NCI-H2107 treated with DMSO at 0.1 percent for 48 hours (cell line): Measurements from ENCODE around the gene CRYM.
A peak's percentile ranks its signal among the peaks of the same experiment; 100 is the strongest.
"Not testable (repeated sequence)": the region's sequence is repeated elsewhere in the genome, so short reads cannot be mapped to it uniquely, and the experiment has no call there.

Experiments used
- DNase-seq: peaks from one replicate; lab custom pipeline; 2025; ENCODE audit not compliant: unreplicated experiment; lab: John Stamatoyannopoulos, UW

CRYM gene

DNA sequence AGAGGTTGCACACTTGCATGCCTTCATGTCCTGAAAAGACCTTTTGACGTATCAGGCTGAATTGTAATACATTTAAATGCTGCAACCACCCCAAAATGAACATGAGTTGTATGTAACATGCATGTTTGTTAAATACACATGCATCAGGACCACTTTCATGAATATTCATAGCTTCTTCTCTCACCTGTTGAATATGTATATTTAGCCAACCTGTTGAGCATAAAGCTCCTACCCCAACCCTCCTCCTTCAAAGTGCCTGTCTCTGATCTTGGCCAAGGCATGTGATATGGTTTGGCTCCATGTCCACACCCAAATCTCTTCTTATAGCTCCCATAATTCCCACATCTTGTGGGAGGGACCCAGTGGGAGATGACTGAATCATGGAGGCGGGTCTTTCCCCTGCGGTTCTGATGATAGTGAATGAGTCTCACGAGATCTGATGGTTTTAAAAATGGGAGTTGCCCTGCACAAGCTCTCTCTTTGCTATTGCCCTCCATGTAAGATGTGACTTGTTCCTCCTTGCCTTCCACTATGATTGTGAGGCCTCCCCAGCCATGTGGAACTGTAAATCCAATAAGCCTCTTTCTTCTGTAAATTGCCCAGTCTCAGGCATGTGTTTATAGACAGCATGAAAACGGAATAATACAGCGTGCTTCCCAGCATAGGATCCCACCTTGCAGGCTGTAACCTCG, 3.8 kb upstream of the CRYM start:
- DNase-seq, result no peak

DNA sequence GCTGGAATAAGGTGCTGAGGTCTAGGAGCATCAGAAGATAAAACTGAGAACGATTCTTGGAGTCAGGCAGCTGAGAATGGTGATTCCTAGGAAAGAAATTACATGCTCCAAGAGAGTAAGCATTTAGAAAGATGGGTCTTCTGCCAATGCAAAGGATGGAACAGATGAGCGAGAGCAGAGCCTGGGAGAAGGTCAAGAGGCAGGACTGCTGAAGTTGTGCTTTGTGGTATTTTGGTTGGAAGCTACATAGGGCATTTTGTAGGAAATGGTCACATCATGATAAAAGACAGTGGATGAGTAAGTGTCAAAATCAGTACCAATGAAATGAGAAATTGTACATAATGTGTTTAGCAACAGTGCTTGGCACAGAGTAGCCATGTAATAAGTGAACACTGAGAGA, 1.4 kb upstream of the CRYM start:
- DNase-seq, result no peak

DNA sequence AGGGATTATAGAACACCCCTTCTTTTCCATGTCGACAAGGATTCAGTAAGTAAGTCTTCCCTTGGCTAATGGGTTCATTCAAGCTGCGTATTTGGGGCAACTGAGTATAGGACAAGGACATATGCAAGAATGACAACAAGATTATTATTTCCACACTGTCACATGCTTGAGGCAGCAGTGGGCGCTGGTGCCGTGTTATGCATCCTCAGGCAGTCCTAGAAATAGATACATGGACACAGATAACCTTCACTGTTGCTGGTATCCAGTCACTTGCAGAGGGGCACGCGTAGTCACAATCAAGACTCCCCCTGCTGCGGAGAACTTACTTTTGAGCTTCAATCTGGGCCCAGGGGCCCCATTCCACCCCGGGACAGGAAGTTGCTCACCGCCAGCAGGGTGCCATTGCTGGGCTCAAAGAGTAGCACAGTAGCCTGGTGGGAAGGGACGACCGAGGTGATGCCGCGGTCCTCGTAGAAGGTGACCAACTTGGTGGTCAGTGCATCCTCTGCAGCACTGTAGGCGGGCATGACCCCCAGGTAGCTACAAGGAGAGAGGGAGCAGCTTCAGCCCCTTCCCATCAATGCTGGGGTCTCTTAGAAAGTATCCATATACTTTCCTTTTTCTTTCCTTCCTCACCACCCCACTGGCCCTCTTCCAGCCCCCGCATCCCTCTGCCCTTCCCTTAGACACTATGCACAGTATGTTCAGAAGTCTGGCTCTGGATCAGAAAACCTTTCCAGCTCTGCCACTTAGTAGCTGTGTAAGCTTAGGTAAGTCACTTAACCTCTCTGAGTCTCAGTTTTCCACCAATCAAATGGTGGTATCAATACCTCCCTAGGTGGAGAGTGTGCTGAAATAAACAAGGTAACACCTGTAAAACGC, 804 bp downstream of the CRYM start:
- DNase-seq, result no peak

DNA sequence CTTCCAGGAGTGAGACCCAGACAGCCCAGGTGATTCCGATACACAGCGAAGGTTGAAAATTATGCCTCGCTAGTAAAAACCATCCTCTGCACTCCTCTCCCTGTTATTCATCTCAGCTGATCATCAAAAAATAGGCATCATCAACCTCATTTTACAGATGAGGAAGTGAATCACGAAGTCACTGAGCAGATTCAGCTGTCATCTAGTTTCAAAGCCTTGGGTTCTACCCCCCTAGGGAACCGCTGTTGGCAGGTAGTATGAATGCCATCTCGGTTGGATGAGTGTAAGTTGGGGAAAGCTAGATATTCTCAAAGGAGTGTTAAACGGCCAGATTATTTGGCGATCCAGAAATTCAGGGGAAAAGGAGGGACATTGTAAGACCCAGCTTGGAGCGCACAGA, 2.0 kb downstream of the CRYM start:
- no peak for DNase-seq

DNA sequence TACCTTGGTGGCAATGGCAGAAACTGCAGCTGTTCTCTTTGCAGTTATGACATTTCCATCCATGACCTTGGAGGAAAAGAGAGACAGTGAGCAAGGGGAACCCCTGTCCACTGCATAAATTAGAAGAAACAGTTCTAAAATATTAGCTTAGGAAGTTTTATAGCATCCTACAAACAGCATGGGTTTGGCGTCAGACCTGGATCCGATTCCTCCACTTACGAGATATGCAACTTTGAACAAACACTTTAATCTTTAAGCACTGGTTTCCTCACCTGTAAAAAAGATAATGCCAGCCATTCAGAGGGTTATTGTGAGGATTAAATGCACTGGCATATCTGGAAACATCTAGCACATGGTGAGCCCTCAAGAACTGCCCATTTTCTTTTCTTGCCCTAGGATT, 2.6 kb downstream of the CRYM start:
- DNase-seq, result no peak

DNA sequence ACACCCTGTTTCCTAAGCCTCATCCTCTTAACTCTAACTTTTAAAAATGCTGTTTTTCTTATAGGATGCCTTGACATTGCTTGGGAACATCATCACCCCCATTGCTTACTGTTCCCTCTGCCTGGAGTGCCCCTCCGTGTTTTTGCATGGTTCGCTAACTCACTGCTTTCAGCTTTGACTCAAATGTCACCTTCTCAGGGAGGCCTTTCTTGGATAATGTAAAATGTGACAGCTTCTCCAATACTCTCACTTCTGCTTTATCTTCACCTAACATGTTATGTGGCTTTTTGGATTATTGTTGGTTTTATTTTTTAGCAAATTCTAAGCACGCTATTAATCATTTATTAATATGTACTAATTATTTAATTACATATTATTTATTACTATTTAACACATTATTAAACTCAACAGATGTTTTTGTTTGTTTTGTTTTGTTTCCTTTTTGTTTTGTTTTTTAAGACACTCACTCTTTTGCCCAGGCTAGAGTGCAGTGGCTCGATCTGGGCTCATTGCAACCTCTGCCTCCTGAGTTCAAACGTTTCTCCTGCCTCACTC, 3.8 kb downstream of the CRYM start:
- no peak for DNase-seq

DNA sequence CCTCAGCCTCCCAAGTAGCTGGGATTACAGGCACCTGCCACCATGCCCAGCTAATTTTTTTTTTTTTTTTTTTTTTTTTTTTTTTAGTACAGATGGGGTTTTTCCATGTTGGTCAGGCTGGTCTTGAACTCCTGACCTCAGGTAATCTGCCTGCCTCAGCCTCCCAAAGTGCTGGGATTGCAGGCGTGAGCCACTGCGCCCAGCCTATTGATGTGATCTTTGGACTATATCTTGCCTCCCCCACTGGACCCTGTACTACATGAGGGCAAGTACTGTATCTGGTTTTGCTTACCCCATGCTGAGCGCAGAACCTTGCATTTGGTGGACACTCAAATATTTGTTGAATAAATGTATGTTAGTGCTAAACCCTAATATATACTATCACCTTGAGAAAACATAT, 5.3 kb downstream of the CRYM start:
- not testable (repeated sequence) for DNase-seq

DNA sequence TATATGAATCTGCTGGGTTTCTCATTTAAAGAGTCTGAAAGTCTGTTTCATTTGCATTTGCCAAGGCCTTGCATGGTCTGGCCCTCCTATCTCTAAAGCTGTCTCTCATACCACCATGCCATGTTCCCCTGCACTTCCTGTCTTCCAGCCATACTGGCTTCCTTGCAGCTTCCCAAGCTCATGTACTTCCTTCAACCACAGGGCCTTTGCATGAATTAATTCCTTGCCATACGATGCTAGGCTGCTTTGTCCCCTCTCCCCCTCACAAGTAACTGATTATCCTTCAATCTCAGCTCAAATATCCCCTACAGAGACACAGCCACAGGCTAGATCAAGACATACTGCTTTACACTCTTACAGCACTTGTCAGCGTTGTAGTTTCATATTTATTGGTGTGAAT, 5.8 kb downstream of the CRYM start:
- no peak for DNase-seq

DNA sequence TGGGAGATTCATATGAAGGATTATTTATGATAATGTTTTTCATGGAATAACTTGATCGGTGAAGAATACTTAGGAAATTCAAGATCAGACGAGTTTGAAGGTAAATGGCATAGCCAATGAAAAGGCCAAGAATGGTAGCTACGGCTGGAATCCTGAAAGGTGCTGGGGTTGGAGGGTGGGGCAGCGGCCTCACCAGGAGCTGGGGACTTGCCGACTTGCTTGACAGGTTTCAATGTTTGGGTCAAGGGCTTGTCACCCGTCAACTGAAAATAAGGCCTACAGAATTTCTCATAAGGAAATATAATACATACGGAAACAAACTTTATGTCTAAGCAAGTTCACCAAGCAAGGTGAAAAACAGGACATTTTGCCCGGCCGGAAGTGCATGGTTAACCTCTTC, 9.9 kb downstream of the CRYM start:
- no peak for DNase-seq

DNA sequence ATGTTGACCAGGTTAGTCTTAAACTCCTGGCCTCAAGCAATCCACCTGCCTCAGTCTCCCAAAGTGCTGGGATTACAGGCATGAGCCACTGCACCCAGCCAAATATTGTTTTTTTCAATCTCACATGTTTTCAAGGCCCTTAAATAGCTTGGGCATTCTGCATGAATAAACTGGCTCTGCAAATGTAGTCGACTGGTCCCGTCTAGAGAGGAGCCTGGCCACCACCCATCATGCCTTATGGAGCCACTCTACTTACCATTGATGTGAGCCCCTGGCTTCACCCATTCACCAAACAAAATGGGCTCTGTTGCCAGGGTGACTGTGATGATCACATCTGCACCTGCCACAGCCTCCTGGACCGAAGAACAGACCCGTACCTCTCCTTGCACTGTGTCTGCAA, 10.8 kb downstream of the CRYM start:
- no peak for DNase-seq

DNA sequence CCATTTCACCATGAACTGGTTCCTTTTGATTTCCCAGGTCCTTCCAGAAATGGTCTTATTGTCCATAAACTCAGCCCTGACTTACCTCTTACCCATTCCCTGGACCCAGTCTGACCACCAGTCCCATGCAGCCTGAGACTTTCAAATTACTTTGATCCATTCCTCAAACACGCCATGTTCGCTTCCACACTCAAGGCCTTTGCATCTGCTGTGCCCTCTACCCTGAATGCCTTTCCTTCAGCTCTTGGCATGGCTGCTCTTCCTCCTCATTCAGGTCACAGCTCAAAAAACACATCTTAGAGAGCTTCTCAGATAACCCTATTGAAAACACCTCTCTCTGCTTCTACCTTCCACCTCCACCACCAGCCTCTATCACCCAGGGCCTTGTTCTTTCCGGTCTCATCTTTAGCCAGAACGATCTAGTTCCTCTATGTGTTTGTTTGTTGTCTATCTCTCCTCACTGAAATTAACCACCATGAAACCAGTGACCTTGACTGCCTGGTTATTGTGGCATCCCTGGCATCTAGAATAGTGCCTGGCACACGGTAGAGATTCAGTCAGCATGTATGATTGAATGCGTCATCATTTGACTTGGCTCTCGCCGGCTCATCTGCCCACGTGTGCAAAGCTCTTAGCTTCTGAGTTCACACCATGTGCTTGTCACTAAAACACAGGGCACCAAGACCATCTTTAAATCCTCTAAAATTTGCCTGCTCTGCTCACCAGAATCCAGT, 12.8 kb downstream of the CRYM start:
- DNase-seq, result no peak

DNA sequence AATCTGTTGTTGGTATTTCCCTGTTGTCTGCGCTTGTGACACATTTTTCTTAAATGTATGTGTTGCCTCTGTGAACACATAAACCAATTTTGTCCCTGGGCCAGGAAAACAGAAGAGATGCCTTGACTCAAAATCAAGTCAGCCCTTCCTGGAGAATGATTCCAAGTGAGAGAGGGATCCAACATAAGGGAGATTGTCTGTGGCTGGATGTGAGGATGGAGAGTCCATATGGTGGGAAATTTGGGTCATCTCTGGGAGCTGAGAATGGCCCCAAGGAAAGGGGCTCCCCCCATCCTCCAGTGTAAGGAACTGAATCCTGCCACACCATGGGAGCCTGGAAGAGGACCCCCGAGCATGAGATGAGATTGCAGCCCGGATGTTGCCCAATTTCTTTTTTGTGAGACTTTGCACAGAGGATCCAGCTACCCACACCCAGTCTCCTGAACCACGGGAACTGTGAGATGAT, 13.5 kb downstream of the CRYM start:
- DNase-seq, result no peak

DNA sequence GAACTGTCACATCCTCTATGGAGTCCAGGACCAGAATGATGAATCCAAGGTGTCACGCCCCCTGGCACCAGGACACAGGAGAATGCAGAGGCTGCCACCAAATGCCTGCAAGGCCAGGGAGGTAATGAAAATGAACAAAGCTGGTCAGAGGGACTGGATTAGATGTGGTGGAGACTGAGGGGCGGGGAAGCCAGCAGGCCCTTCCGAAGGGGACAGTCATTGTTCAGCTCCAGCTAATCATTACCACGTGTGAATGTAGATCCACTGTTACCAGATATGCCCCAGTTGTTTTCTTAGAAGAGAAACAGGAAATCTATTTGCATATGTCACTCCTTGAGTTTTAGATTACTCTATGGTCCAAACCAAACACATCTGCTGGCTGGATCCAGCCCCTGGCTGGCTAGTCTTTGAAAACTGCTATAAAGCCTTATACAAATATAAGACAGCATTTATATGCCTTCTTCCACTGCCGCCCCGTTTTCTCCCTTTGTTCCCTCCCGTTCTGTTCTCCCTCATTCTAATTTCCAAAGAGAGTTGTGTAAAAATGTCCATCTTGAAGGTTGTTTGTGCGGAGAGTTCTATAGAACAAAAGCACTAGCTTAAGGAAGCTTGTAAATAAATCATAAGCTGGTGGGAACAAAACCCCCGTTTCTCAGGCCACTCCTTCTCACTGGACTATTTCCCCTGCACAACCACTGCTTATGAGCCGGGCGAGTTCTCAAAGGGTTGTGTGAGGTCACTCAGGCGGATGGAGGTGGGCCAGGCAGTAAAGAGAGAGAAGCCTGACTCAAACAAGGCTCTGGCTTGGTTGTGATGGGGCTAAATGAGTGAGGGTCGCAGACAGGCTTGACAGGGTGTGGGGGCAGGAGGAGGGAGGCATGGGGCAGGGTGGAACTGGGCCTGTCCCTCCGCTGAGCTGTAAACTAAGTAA, 14.2 kb downstream of the CRYM start:
- DNase-seq, result peak; percentile 46

DNA sequence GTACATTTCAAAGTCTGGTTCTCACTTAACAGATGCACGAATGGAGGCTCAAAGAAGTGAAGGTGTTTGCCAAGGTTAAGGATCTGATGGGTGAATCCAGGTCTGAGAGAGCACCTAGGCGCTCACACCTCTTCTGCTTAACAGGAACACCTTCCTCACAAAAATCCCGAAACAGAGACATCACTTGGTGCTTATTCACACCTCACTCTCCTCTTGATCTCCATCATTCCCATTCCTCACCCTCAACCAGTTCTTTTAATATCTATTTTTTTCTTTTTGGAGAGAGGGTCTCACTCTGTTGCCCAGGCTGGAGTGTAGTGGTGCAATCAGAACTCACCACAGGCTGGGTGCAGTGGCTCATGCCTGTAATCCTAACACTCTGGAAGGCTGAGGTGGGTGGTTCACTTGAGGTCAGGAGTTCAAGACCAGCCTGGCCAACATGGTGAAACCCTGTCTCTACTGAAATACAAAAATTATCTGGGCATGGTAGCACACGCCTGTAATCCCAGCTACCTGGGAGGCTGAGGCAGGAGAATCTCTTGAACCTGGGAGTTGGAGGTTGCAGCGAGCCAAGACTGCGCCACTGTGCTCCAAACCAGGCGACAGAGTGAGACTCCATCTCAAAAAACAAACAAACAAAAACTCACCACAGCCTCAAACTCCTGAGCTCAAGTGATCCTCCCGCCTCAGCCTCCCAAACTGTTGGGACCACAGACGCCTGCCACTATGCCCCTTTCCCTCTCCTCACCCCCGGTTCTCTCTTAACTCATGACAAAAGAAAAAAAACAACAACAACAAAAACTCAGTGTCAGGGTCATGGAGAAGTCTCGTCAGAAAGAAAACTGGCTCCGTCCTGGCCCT, 15.1 kb downstream of the CRYM start:
- DNase-seq, result no peak

DNA sequence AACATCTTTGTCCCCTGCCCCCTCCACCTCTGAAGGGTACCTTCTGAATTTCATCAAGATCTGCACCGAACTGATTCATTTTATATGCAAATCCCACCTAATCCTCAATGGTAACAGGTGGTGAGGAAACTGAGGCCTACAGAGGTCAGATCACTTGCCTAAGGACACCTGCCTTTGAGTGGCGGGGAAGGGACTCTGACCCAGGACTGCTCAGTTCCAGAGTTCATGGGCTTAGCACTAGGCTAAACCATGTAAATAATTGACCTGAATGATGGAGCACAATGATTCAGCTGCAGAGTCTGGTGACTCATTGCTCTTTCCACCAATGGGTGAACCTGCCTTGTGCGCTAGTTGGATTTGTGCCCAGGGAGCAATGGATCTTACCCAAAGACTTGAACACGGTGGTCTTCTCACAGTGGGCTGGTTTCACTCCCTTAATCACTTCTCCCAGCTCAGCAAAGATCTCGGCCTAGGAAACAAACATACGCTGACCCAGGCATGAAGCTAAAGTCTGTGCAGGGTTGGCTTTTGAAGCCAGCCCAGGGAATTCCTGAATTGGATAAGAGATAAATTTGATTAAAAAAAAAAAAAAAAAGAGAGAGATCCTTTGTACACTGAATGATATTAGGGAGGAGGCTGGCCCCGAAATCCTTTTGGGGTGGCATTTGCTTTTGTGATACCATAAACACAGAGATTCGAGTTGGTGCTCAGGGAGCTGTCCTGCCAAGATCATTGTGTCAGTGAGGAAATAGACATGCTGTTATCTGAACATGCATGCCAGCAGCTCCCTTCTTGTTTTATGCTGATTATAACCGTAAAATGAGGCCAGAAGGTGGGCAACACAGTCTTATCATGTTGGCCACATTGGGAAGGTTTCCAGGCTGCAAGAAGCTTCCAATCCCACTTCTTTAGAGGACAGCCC, 17.0 kb downstream of the CRYM start:
- DNase-seq, result no peak

DNA sequence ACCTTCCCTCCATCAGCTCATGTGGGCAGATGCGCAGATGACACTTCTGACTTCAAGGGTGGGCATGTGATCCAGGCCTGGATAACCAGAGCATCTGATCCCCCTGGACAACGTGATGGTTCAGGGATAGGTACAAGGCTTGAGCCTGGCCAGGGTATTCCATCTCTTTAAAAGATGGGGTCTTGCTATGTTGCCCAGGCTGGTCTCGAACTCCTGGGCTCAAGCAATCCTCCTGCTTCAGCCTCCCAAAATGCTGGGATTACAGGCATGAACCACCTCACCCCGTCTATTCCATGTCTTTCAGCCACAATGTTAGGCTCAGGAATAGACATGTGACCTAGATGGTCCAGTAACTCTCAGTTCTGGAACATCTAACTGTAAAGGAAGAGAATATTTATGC, 20.8 kb downstream of the CRYM start:
- DNase-seq, result no peak

DNA sequence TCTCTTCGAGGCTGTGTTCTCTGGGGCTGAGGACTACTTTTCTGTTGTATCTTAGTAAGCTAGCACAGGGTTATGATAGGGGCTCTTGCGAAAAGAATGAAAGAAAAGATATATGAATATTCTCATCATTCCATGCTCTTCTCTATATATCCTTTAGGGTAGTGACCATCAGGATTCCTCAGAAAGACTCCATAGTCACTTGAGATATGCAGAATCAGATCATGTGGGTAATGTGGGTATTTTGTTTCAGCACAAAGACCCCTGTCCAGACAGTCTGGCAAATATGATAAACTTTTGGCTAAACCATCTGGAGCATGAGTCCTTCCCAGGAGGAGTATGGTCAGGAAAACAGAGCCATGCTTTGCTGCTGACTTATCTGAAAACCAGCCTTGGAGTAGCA, 21.5 kb downstream of the CRYM start:
- no peak for DNase-seq

DNA sequence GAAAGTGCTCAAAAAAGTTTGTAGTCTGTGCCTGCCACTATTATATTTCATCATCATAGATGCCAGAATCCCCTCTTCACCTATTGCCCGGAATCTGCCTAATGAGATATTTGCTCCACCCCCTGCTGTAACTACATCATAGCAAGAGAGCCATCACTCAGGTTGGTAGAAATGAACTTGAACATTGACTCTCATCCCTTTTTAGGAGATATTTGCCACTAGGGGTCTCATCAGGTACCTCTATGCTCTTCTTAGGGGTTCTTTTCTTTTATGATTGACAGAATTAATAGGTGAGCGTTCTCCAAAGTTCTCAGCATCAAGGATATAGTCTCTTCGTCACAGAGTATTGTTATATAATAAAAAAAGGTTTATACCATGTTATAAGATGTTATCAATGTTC, 24.6 kb downstream of the CRYM start:
- DNase-seq, result no peak
